Trophoblast cell (in vitro differentiated cells and primary cell): Measurements from ENCODE around the gene SLIT3.

Experiments
- DNase-seq, 2 donors: peaks; one replicate each; pipeline ENCODE4 v3.0.0-alpha.2; 2016
- H2AFZ ChIP-seq: 2 replicates; pipeline ENCODE4 v1.6.1; 2013; ENCODE audit warnings: low read length, moderate library complexity, mild to moderate bottlenecking; ENCODE audit not compliant: insufficient read depth, poor library complexity
- H2AK5ac ChIP-seq: 2 replicates; pipeline ENCODE4 v1.6.1; 2013; ENCODE audit warnings: mild to moderate bottlenecking, low read length
- H2BK120ac ChIP-seq: 2 replicates; pipeline ENCODE4 v1.6.1; 2013; ENCODE audit warnings: low read length, mild to moderate bottlenecking, moderate library complexity; ENCODE audit not compliant: insufficient read depth, poor library complexity
- H2BK12ac ChIP-seq: 2 replicates; pipeline ENCODE4 v1.6.1; 2013; ENCODE audit warnings: mild to moderate bottlenecking, low read length, moderate library complexity
- H2BK5ac ChIP-seq: 2 replicates; pipeline ENCODE4 v1.6.1; 2013; ENCODE audit warnings: low read length, low read depth, moderate library complexity, mild to moderate bottlenecking; ENCODE audit not compliant: poor library complexity
- H3K14ac ChIP-seq: 2 replicates; pipeline ENCODE4 v1.6.1; 2013; ENCODE audit warnings: mild to moderate bottlenecking, low read length
- H3K18ac ChIP-seq: 2 replicates; pipeline ENCODE4 v1.6.1; 2013; ENCODE audit warnings: mild to moderate bottlenecking, low read length
- H3K23ac ChIP-seq: 2 replicates; pipeline ENCODE4 v1.6.1; 2013; ENCODE audit warnings: low read length
- H3K27ac ChIP-seq: 2 replicates; pipeline ENCODE4 v1.5.1; 2013; ENCODE audit warnings: low read depth, mild to moderate bottlenecking, inconsistent platforms, low read length, moderate library complexity
- H3K27me3 ChIP-seq: 2 replicates; pipeline ENCODE4 v1.6.1; 2013; ENCODE audit warnings: inconsistent platforms, mild to moderate bottlenecking, low read length, moderate library complexity; ENCODE audit not compliant: insufficient read depth
- H3K36me3 ChIP-seq, 2 experiments: 1 replicate in 1 of 2; 2 replicates in 1 of 2; pipeline ENCODE4 v1.6.1; 2013; ENCODE audit warnings: low read length in 2 of 2, mild to moderate bottlenecking in 2 of 2, moderate library complexity in 1 of 2; ENCODE audit not compliant: insufficient read depth in 2 of 2, control insufficient read depth in 1 of 2
- H3K4ac ChIP-seq: 2 replicates; pipeline ENCODE4 v1.6.1; 2013; ENCODE audit warnings: low read depth, mild to moderate bottlenecking, low read length, moderate library complexity
- H3K4me1 ChIP-seq, 2 experiments: 1 replicate in 1 of 2; 2 replicates in 1 of 2; pipeline ENCODE4 v1.6.1; 2013; ENCODE audit warnings: low read length in 2 of 2, mild to moderate bottlenecking in 2 of 2, moderate library complexity in 1 of 2; ENCODE audit not compliant: insufficient read depth in 2 of 2, control insufficient read depth in 1 of 2
- H3K4me2 ChIP-seq: 2 replicates; pipeline ENCODE4 v1.6.1; 2013; ENCODE audit warnings: inconsistent platforms, mild to moderate bottlenecking, low read length, moderate library complexity
- H3K4me3 ChIP-seq: 2 replicates; pipeline ENCODE4 v1.5.1; 2013; ENCODE audit warnings: mild to moderate bottlenecking, low read depth, low read length, inconsistent platforms
- H3K79me1 ChIP-seq: one replicate; pipeline ENCODE4 v1.6.1; 2013; ENCODE audit warnings: low read length
- H3K79me2 ChIP-seq: 2 replicates; pipeline ENCODE4 v1.6.1; 2013; ENCODE audit warnings: low read length, mild to moderate bottlenecking; ENCODE audit not compliant: control insufficient read depth, insufficient read depth, poor library complexity
- H3K9ac ChIP-seq: 2 replicates; pipeline ENCODE4 v1.6.1; 2013; ENCODE audit warnings: mild to moderate bottlenecking, low read length
- H3K9me3 ChIP-seq: 2 replicates; pipeline ENCODE4 v1.6.1; 2013; ENCODE audit warnings: low read depth, mild to moderate bottlenecking, control low read depth, inconsistent platforms, low read length; ENCODE audit not compliant: insufficient read depth
- H4K12ac ChIP-seq: 2 replicates; pipeline ENCODE4 v1.6.1; 2013; ENCODE audit warnings: low read depth, mild to moderate bottlenecking, low read length, moderate library complexity
- H4K8ac ChIP-seq: 2 replicates; pipeline ENCODE4 v1.6.1; 2013; ENCODE audit warnings: low read depth, mild to moderate bottlenecking, low read length, moderate library complexity
- H4K91ac ChIP-seq: one replicate; pipeline ENCODE4 v1.6.1; 2013; ENCODE audit warnings: low read depth, mild to moderate bottlenecking, low read length, moderate library complexity
- WGBS: extraction: QIAGEN DNeasy Blood & Tissue Kit; methylation state at CpG from one replicate; pipeline ENCODE4 v1.1.7; 2013; ENCODE audit warnings: missing lambda C conversion rate; ENCODE audit not compliant: insufficient read length, insufficient coverage; ENCODE audit errors: extremely low coverage; 5-methylcytosine and 5-hydroxymethylcytosine counted together

The SLIT3 gene

DNA sequence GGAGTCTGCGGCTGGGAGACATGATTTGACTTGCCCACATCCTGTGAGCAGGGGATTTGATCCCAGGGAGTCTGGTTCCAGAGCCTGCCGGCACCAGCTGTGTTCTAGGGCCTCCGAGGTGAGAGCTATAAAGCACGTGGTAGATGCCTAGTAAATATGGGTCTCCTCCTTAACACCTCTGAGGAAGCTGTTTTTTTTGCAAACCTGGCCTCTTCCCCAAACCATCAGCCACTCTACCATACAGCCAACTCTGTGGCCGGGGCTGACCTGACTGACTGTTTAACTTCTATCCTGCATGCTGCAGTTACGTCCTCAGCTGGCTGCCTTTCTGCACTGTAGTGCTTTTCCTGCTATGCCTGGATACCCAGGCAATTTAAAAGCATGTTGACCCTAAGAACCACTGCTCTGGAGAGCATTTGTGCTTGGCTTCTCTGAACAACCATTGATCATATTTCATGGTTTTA is 220.5 kb downstream of the SLIT3 start:
- Histone ChIP-seq H4K8ac (no peak overlapping the region), H4K12ac (no peak overlapping the region), H2BK120ac (no peak overlapping the region), H3K79me1 (no peaks in the 10 kb centered on the region), H3K23ac (no peak overlapping the region), H2AFZ (no peak overlapping the region), H3K27ac (peak overlapping the region; percentile 14), H3K36me3 (peaks cover 0 to 2% of the 10 kb centered on the region in 2 experiments), H3K14ac (no peak overlapping the region), H2AK5ac (no peak overlapping the region), H3K27me3 (no peaks in the 10 kb centered on the region), H4K91ac (peak overlapping the region; percentile 37), H3K4ac (no peak overlapping the region), H3K4me3 (no peak overlapping the region), H3K18ac (no peak overlapping the region), H3K4me2 (no peak overlapping the region), H3K9me3 (no peaks in the 10 kb centered on the region), H2BK5ac (no peak overlapping the region), H3K79me2 (no peaks in the 10 kb centered on the region), H3K4me1 (peaks cover 15 to 17% of the 10 kb centered on the region in 2 experiments), H3K9ac (no peak overlapping the region), H2BK12ac (peak overlapping the region; percentile 7)
- no peak for DNase-seq
- WGBS: no CpG with 5 or more reads among the region's 6 CpGs

DNA sequence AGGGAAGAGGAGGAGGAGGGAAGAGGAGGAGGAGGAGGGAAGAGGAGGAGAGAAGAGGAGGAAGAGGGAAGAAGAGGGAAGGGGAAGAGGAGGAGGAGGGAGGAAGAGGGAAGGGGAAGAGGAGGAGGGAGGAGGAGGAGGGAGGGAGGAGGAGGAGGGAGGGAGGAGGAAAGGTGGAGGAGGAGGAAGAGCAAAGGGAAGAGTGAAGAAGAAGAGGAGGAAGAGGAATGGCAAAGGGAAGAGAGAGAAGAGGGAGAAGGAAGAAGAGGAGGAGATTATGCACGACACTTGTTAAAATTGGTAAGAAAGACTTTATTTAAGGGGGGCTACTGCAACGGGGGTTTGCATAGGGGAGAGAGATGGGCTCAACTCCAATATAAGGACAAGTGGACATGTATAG is 221.2 kb downstream of the SLIT3 start:
- Histone ChIP-seq H3K9ac (no peak overlapping the region), H2AFZ (no peak overlapping the region), H2BK120ac (no peak overlapping the region), H2BK12ac (no peak overlapping the region), H3K14ac (no peak overlapping the region), H3K79me1 (no peaks in the 10 kb centered on the region), H2BK5ac (no peak overlapping the region), H2AK5ac (no peak overlapping the region), H3K4me1 (peaks cover 15 to 16% of the 10 kb centered on the region in 2 experiments), H3K27me3 (no peaks in the 10 kb centered on the region), H4K91ac (no peak overlapping the region), H4K12ac (no peak overlapping the region), H3K9me3 (no peaks in the 10 kb centered on the region), H3K4me2 (no peak overlapping the region), H4K8ac (no peak overlapping the region), H3K79me2 (no peaks in the 10 kb centered on the region), H3K4ac (no peak overlapping the region), H3K23ac (no peak overlapping the region), H3K36me3 (peaks cover 0 to 2% of the 10 kb centered on the region in 2 experiments), H3K4me3 (no peak overlapping the region), H3K18ac (no peak overlapping the region), H3K27ac (no peak overlapping the region)
- WGBS: no CpG with 5 or more reads among the region's 2 CpGs
- no peak for DNase-seq

DNA sequence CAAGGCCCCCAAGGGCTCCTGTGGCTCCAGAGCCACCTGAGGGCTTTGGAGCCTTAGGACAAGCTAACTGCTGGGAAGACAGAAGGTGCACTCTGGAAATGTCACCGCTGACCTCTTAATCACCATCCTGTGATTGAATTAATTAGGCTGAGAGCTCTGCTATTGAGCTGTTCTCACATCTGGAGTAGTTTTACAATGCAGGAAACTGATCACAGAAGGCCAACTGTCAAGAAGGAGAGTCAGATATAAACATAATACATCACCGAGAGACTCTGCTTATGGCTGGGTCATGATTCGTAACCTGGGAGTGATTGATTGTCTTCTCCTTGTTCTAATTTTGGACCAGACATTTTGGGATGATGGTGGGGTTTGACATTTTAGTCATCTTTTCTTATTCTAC is 226.1 kb downstream of the SLIT3 start:
- H3K27ac ChIP-seq: no peak overlapping the region
- H3K4me3 ChIP-seq: no peak overlapping the region
- H4K91ac ChIP-seq: no peak overlapping the region
- no peak overlapping the region for H3K23ac ChIP-seq
- H3K4ac ChIP-seq: no peak overlapping the region
- DNase-seq: no peak
- H3K36me3 ChIP-seq: peaks cover 3 to 7% of the 10 kb centered on the region in 2 experiments
- peaks cover 0 to under 1% of the 10 kb centered on the region in 2 experiments for H3K4me1 ChIP-seq
- WGBS: no CpG with 5 or more reads among the region's 3 CpGs
- no peak overlapping the region for H4K8ac ChIP-seq
- no peaks in the 10 kb centered on the region for H3K79me1 ChIP-seq
- H2BK120ac ChIP-seq: no peak overlapping the region
- no peak overlapping the region for H2AFZ ChIP-seq
- no peaks in the 10 kb centered on the region for H3K27me3 ChIP-seq
- H3K9ac ChIP-seq: no peak overlapping the region
- H2AK5ac ChIP-seq: no peak overlapping the region
- H3K4me2 ChIP-seq: no peak overlapping the region
- no peaks in the 10 kb centered on the region for H3K79me2 ChIP-seq
- no peak overlapping the region for H2BK12ac ChIP-seq
- H3K18ac ChIP-seq: no peak overlapping the region
- H3K9me3 ChIP-seq: peaks cover 3% of the 10 kb centered on the region
- no peak overlapping the region for H2BK5ac ChIP-seq
- no peak overlapping the region for H3K14ac ChIP-seq
- no peak overlapping the region for H4K12ac ChIP-seq

DNA sequence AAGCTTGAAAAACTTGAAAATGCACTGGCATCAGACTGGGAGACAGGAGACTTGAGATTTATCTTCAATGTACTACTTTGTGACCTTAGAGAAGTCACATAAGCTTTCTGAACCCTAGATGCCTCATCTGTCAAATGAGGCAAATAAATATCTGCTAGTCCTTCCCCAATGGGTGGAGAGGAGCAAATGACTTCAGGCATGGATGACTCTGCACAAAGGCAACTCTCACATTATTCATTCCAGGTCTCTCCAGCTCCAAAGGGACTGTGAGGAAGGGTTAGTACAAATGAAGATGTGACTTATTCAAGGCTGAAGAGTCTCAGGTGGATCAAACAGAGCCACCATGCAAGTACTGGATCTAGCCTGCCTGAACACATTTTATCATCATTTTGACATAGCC is 228.7 kb downstream of the SLIT3 start:
- no peaks in the 10 kb centered on the region for H3K79me1 ChIP-seq
- no peak overlapping the region for H2BK12ac ChIP-seq
- no peak overlapping the region for H2BK120ac ChIP-seq
- no peak overlapping the region for H3K4me2 ChIP-seq
- no peak overlapping the region for H3K27ac ChIP-seq
- no peak overlapping the region for H3K4ac ChIP-seq
- no peak overlapping the region for H2AK5ac ChIP-seq
- no peak overlapping the region for H3K14ac ChIP-seq
- no peak overlapping the region for H3K23ac ChIP-seq
- no peaks in the 10 kb centered on the region for H3K27me3 ChIP-seq
- peaks cover 3 to 7% of the 10 kb centered on the region in 2 experiments for H3K36me3 ChIP-seq
- H2AFZ ChIP-seq: no peak overlapping the region
- no peak overlapping the region for H4K91ac ChIP-seq
- no peak overlapping the region for H3K4me3 ChIP-seq
- H3K9ac ChIP-seq: no peak overlapping the region
- H4K12ac ChIP-seq: no peak overlapping the region
- peaks cover 3% of the 10 kb centered on the region for H3K9me3 ChIP-seq
- no peaks in the 10 kb centered on the region for H3K79me2 ChIP-seq
- no peak overlapping the region for H3K18ac ChIP-seq
- H3K4me1 ChIP-seq: no peaks in the 10 kb centered on the region
- no peak for DNase-seq
- H4K8ac ChIP-seq: no peak overlapping the region
- no peak overlapping the region for H2BK5ac ChIP-seq
